Aorta (tissue), 5 donors: ENCODE data around the gene CEP120. TPM values are rescaled to one million over a fixed set of nuclear protein-coding genes. Genes with fewer than 3 reads are reported as not detected.

Experiments used
- ATAC-seq: fragments of 200-7000 bp; cut with Tn5 transposase; one replicate; pipeline ENCODE4 v1.9.1; 2022; ENCODE audit warnings: moderate library complexity; ENCODE audit not compliant: low FRiP score
- DNase-seq, 2 donors: peaks; one replicate each; pipeline ENCODE4 v3.0.0-alpha.2; 2020
- H3K27ac ChIP-seq, 2 donors: one replicate each; pipeline ENCODE4 v1.5.1; 2013; ENCODE audit warnings: low read length in 2 of 2, mild to moderate bottlenecking in 2 of 2, moderate library complexity in 2 of 2, control low read depth in 1 of 2, inconsistent platforms in 1 of 2, low read depth in 1 of 2
- H3K27me3 ChIP-seq, 2 donors: one replicate each; pipeline ENCODE4 v1.6.1; 2013; ENCODE audit warnings: control low read depth in 1 of 2, low read length in 1 of 2, mild to moderate bottlenecking in 1 of 2, moderate library complexity in 1 of 2; ENCODE audit not compliant: insufficient read depth in 2 of 2, control insufficient read depth in 1 of 2
- H3K36me3 ChIP-seq, 2 donors: one replicate each; pipeline ENCODE4 v1.6.1; 2013; ENCODE audit warnings: control low read depth in 1 of 2, low read length in 1 of 2, mild to moderate bottlenecking in 1 of 2; ENCODE audit not compliant: insufficient read depth in 2 of 2, control insufficient read depth in 1 of 2
- H3K4me1 ChIP-seq, 2 donors: one replicate each; pipeline ENCODE4 v1.6.1; 2013; ENCODE audit warnings: low read length in 2 of 2, control low read depth in 1 of 2, mild to moderate bottlenecking in 1 of 2, moderate library complexity in 1 of 2; ENCODE audit not compliant: insufficient read depth in 2 of 2, control insufficient read depth in 1 of 2
- H3K4me3 ChIP-seq, 2 donors: one replicate each; pipeline ENCODE4 v1.5.1; 2013; ENCODE audit warnings: low read length in 2 of 2, control low read depth in 1 of 2, mild to moderate bottlenecking in 1 of 2
- H3K9me3 ChIP-seq: one replicate; pipeline ENCODE4 v1.6.1; 2013; ENCODE audit warnings: mild to moderate bottlenecking, low read length; ENCODE audit not compliant: control insufficient read depth
- WGBS, 2 donors: extraction: QIAGEN DNeasy Blood & Tissue Kit; methylation state at CpG; one replicate each; pipeline ENCODE4 v1.1.7; 2013; 5-methylcytosine and 5-hydroxymethylcytosine counted together
- intact Hi-C, 2 donors: fragments of 100-400 bp; cut with DNase I; formaldehyde crosslinking; loops; one replicate each; pipeline versions ENCODE4 v1.14.2 to v1.15.0; 2022
- polyA plus RNA-seq, 2 donors: library from polyadenylated mRNA; stranded (reverse); fragments of 200-250 nt; gene quantifications; one replicate each; pipeline ENCODE4 v1.2.3, GENCODE V29; 2013
- total RNA-seq, 2 donors: library from RNA; stranded (reverse); fragmentation: NEBNext Ultra II Directional; extraction: Animal tissue kit (Norgen Biotek cat#: 25700); gene quantifications; one replicate each; pipeline ENCODE4 v1.2.1, GENCODE V29; 2021
- donor health status: healthy with polysubstance abuse.
- donor health status: Bipolar disorder and iron deficiency.
- donor health status: DM: no; HTN: no; CAD: no.
- donor health status: DM: no; HTN: no; CAD: no.
- donor health status: DM: yes; HTN: yes; CAD: no.

CEP120 gene
- total and polyA plus RNA-seq, 4 donors = 7.1 to 24.2 (median 14.9) TPM

DNA sequence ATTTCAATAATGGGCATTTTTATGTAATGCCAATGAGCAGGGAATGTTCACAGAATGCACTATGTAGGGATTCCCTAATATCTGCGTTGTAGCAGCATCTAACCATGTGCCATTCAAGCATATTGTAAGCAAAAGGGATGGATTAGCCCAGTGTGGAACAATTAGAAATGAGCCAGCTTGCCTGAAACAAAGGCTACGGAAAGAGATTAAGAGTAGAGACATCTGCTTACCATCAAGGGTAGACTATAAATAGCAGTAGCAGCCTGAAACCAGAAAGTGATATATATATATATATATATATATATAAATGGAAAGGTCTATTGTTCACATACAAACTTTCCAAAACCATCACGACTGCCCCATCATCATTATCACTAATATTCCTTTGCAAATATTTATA, 31.9 kb upstream of the CEP120 start:
- no peak for ATAC-seq

DNA sequence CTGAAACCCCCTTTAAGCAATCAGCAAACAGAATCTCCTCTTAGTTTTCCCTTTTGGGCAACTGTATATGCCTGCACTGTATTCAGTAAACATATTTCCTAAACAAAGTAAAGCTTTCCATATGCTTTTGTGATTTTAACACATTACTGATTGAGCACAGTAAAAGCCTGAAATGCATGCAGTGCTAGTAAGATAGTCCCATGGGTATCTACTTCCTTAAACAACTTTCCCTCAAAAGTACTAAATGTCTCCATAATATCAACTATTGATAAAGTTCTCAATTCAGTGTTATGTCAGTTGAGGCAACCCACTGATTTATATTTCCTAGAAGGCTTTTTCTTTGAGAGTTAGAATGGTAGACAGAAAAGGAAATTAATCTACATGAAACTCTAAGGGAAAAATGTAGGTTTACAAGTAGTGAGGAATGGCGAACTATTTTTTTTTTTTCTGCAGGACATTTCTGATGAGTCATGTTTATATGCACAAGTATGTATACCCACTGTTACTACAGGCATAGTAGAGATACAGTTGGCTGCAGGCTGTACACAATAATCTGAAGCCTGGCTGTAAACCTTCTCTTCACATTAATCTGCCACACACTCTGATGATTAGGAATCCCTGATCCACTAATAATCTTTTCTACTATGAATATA, 31.2 kb upstream of the CEP120 start:
- WGBS, 2 donors = 73% methylated on average over 1 of the region's 1 CpG
- DNase-seq = no peak
- no peak for ATAC-seq
- H3K27ac ChIP-seq = no peak overlapping the region
- no peaks in the 10 kb centered on the region for H3K4me1 ChIP-seq
- intact Hi-C loops = no loop called here
- no peaks in the 10 kb centered on the region for H3K27me3 ChIP-seq
- no peak overlapping the region for H3K4me3 ChIP-seq
- no peaks in the 10 kb centered on the region for H3K9me3 ChIP-seq
- no peaks in the 10 kb centered on the region for H3K36me3 ChIP-seq

More for the DNA sequence above, 31.9 kb upstream of the CEP120 start:
- 61 to 75% methylated on average over 3 of the region's 3 CpGs for WGBS, 2 donors
- Histone ChIP-seq H3K27me3 (no peaks in the 10 kb centered on the region), H3K4me3 (no peak overlapping the region), H3K9me3 (no peaks in the 10 kb centered on the region), H3K36me3 (no peaks in the 10 kb centered on the region), H3K27ac (no peak overlapping the region), H3K4me1 (no peaks in the 10 kb centered on the region)
- no peak for DNase-seq
- intact Hi-C loops = no loop called here

DNA sequence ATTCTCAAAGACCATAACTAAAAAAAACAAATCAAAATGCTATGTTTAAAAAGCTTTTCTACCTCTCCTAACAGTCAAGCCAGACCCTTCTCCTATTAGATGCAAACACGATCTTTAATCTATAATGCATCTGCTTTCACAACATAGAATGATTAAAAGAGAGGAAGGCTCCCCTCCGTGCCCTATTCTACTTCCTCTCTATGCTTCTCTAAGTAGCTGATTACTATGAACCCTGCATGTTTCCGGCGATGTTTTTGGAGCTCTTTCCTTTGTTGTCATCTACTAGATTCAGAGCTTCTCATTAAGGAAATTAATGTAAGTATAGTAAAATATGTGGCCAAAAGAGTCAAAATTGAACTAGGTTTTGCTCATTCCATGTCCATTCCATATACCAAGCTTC, 29.2 kb upstream of the CEP120 start:
- no peak for ATAC-seq
- intact Hi-C loops = no loop called here
- WGBS, 2 donors = 77 to 85% methylated on average over 4 of the region's 4 CpGs
- H3K9me3 ChIP-seq = no peaks in the 10 kb centered on the region
- no peak for DNase-seq
- H3K4me1 ChIP-seq = no peaks in the 10 kb centered on the region
- no peak overlapping the region for H3K4me3 ChIP-seq
- H3K27me3 ChIP-seq = no peaks in the 10 kb centered on the region
- H3K27ac ChIP-seq = no peak overlapping the region
- no peaks in the 10 kb centered on the region for H3K36me3 ChIP-seq

DNA sequence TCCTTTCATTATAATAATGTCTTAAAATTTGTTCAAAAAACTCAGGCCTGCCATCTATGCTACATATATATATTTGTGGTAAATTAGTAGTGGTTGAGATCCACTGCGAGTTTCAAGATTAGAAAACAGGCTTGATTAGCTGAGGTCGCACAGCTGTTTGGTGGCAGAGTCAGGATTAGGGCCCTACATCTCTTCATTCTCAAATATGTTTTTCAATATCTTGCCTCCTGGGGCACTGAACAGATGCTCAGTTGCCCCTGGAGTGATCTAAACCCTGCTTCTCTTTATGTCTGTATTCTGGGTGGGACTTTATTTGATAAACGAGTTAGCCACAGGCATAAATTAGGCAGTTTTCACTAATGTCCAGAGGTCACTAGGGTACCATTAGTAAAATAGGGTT, 27.8 kb upstream of the CEP120 start:
- H3K4me3 ChIP-seq = no peak overlapping the region
- H3K4me1 ChIP-seq = no peaks in the 10 kb centered on the region
- H3K9me3 ChIP-seq = no peaks in the 10 kb centered on the region
- no peak for DNase-seq
- intact Hi-C loops = no loop called here
- no peak overlapping the region for H3K27ac ChIP-seq
- WGBS, 2 donors = 87 to 89% methylated on average over 3 of the region's 3 CpGs
- H3K36me3 ChIP-seq = no peaks in the 10 kb centered on the region
- ATAC-seq = no peak
- H3K27me3 ChIP-seq = no peaks in the 10 kb centered on the region

DNA sequence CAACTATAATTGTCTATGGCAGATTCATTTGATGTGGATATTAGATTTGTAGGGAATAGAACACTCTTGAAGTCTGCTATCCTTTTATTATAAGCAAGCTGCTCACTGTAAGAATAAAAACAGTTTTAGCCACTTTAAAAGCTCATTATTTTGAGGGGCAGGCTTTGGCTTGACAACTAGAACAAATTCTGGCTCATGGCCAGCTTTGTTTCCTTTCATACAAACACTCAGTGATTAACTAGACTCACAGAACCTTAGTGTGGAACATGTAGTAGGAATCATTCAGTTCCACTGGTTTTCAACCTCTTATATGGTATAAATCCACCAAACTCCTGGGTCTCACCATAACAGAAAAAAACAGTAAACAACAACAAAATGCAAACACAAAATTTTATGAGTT, 27.4 kb upstream of the CEP120 start:
- Histone ChIP-seq H3K4me1 (no peaks in the 10 kb centered on the region), H3K4me3 (no peak overlapping the region), H3K27me3 (no peaks in the 10 kb centered on the region), H3K36me3 (no peaks in the 10 kb centered on the region), H3K9me3 (no peaks in the 10 kb centered on the region), H3K27ac (no peak overlapping the region)
- intact Hi-C loops = no loop called here
- ATAC-seq (no peak), DNase-seq (no peak)

DNA sequence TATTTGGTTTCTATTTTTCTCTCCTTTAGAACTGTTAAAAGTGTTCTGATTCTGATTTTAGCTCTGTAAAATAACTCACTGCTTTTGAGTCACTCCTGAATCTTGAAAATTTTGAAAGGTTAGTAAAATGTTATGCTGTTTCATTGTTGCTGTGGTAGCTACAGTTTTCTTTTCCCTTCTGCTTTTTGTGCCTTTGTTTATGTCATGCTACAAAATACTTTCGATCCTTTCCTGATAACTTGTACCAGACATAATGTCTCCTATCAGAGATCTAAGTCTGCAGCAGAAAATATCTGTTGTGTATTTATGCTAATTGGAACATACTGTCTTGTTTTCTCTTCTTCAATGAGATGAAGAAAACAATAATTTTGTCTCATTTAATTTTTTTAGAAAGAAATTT, 26.9 kb upstream of the CEP120 start:
- 26 to 55% methylated on average over 1 of the region's 1 CpG for WGBS, 2 donors
- no peak for ATAC-seq
- Histone ChIP-seq H3K27ac (no peak overlapping the region), H3K4me3 (no peak overlapping the region), H3K36me3 (no peaks in the 10 kb centered on the region), H3K27me3 (no peaks in the 10 kb centered on the region), H3K4me1 (no peaks in the 10 kb centered on the region), H3K9me3 (no peaks in the 10 kb centered on the region)
- intact Hi-C loops = no loop called here
- DNase-seq = no peak

DNA sequence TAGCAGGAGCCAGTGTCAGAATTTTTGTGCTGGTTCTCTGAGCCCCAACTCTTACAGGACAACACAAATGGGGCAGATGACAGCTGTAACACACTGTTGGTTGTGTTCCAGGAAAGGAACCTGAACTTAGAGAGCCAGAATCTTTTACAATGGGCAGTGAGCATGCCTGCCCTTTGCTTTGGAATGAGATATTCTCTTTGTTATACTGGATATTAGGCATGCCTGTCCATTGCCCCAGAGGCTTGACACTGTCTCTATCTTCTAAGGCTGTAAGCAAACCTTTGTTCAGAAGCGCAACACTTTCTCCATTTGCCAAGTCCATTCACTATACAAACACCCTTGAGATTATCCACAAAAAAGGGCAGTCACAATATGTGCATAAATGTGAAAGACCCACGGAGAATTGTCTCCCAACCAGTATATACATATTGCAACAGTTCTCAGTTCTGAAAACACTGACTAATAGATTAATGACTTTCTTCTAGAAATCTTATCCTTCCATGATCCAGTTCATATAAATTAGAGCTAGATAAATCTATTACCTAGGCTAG, 26.3 kb upstream of the CEP120 start:
- Histone ChIP-seq H3K36me3 (no peaks in the 10 kb centered on the region), H3K27me3 (no peaks in the 10 kb centered on the region), H3K27ac (no peak overlapping the region), H3K4me3 (no peak overlapping the region), H3K4me1 (no peaks in the 10 kb centered on the region), H3K9me3 (no peaks in the 10 kb centered on the region)
- 82 to 85% methylated on average over 2 of the region's 2 CpGs for WGBS, 2 donors
- no peak for DNase-seq
- no peak for ATAC-seq
- intact Hi-C loops = no loop called here

DNA sequence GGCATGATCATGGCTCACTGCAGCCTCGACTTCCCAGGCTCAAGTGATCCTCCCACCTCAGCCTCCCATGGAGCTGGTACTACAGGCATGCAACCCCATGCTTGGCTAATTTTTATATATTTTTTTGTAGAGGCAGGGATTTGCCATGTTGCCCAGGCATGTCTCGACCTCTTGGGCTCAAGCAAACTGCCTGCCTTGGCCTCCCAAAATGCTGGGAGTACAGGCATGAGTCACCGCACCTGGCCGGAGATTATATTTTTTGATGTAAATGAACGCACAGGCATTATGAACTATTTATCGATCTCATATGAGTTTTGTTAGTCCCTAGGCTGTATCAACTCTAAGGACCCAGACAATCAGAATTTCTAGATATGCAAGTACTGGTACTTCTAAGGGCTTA, 25.5 kb upstream of the CEP120 start:
- 94 to 96% methylated on average over 6 of the region's 6 CpGs for WGBS, 2 donors
- ATAC-seq = no peak
- no peak overlapping the region for H3K4me3 ChIP-seq
- intact Hi-C loops = no loop called here
- no peaks in the 10 kb centered on the region for H3K4me1 ChIP-seq
- DNase-seq = no peak
- no peak overlapping the region for H3K27ac ChIP-seq
- H3K27me3 ChIP-seq = no peaks in the 10 kb centered on the region
- H3K36me3 ChIP-seq = no peaks in the 10 kb centered on the region
- H3K9me3 ChIP-seq = no peaks in the 10 kb centered on the region

DNA sequence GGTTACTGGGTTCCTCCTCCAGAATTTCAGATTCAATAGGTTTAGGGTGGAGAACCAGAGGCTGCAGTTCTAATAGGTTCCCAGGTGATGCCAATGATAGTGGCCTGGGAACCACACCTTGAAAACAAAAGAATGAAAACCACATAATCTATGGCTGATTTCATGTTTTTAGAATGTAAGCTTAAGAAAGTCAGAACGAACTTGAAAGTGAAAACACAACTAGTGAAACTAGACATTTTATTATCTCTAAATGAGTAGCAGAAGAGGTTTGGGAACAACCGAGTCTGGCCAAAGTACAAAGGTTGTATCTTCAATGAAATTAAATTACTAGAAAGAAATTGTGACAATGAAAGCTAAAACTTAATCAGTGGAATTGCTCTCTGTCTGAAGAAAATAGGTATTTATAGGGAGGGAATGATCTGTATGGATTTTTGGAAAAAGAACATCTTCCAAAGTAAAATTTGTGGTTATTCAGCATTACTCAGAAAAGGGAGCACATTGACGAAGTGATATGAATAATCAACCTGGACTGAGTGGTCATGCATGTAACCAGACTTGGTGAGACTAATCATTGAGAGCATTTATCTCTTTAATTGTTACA, 24.9 kb upstream of the CEP120 start:
- ATAC-seq (no peak), DNase-seq (no peak)

More for the DNA sequence above, 24.9 kb upstream of the CEP120 start:
- Histone ChIP-seq H3K27me3 (no peaks in the 10 kb centered on the region), H3K27ac (no peak overlapping the region), H3K36me3 (no peaks in the 10 kb centered on the region), H3K4me1 (no peaks in the 10 kb centered on the region), H3K9me3 (no peaks in the 10 kb centered on the region), H3K4me3 (no peak overlapping the region)
- WGBS, 2 donors = 86 to 90% methylated on average over 3 of the region's 3 CpGs
- intact Hi-C loops = no loop called here
